Stimulated activated CD8-positive, alpha-beta memory T cell treated with anti-CD3 and anti-CD28 coated beads, Interleukin-2, amount 100 ng/mL, for 1 hour (primary cell): ENCODE results near the gene GP1BA.
"Not testable (repeated sequence)": the region's sequence is repeated elsewhere in the genome, so short reads cannot be mapped to it uniquely, and the experiment has no call there.

ENCODE experiments used
- DNase-seq, 2 donors: peaks; one replicate each; pipeline ENCODE4 v3.0.0-alpha.2; 2020; ENCODE audit warnings: low read depth in 2 of 2

Gene GP1BA

GRCh38 chr17:4901648-4902344, 30.3 kb upstream of the GP1BA start:
- no peak for DNase-seq

GRCh38 chr17:4902540-4902939, 29.5 kb upstream of the GP1BA start:
- no peak for DNase-seq

GRCh38 chr17:4903051-4903818, 28.8 kb upstream of the GP1BA start, which contains the start of gene CHRNE:
TSS of gene CHRNE (minus strand) at chr17:4903098. CDS start at chr17:4903063, 35 bp downstream.
- peak; percentile 39 to 62 for DNase-seq

GRCh38 chr17:4906642-4907041, 25.4 kb upstream of the GP1BA start:
- DNase-seq: not testable (repeated sequence)

- DNase-seq: no peak
These were observed 23.8 kb upstream of the GP1BA start for GRCh38 chr17:4908301-4908700.

- peak in 1 of 2 donors; percentile 54 for DNase-seq
These were observed 23.2 kb upstream of the GP1BA start for GRCh38 chr17:4908711-4909496.

- DNase-seq: no peak
These were observed 18.1 kb upstream of the GP1BA start for GRCh38 chr17:4913994-4914393.

GRCh38 chr17:4914551-4914950, 17.5 kb upstream of the GP1BA start:
- DNase-seq: not testable (repeated sequence)

GRCh38 chr17:4919511-4920047, 12.5 kb upstream of the GP1BA start:
- no peak for DNase-seq

- DNase-seq: no peak
These were observed 11.6 kb upstream of the GP1BA start for GRCh38 chr17:4920351-4921048.

- DNase-seq: no peak
These were observed 10.8 kb upstream of the GP1BA start for GRCh38 chr17:4921320-4921719.

- DNase-seq: not testable (repeated sequence)
These were observed 5.3 kb upstream of the GP1BA start for GRCh38 chr17:4926577-4927335.

- no peak for DNase-seq
These were observed 3.2 kb upstream of the GP1BA start for GRCh38 chr17:4928881-4929280.

- no peak for DNase-seq
These were observed 679 bp downstream of the GP1BA start for GRCh38 chr17:4932756-4933155.

- DNase-seq: no peak
These were observed 1.6 kb downstream of the GP1BA start for GRCh38 chr17:4933646-4934045.

GRCh38 chr17:4934173-4934979, 2.3 kb downstream of the GP1BA start:
- no peak for DNase-seq

GRCh38 chr17:4935650-4936049, 3.6 kb downstream of the GP1BA start:
- no peak for DNase-seq

- DNase-seq: no peak
These were observed 4.4 kb downstream of the GP1BA start for GRCh38 chr17:4936436-4936835.

- no peak for DNase-seq
These were observed 5.5 kb downstream of the GP1BA start for GRCh38 chr17:4937553-4937952.

GRCh38 chr17:4938069-4938491, 6.0 kb downstream of the GP1BA start:
- DNase-seq: no peak
